ENCODE results near the gene AGPAT1.
"Not testable (repeated sequence)": the region's sequence is repeated elsewhere in the genome, so short reads cannot be mapped to it uniquely, and the experiment has no call there.

The AGPAT1 gene

GRCh38 chr6:32175711-32176475, at the start of gene AGPAT1:
TSS of gene AGPAT1 (minus strand) at chr6:32176084. CDS start at chr6:32171496, 4,588 bp downstream.
- peak; percentile 94 for DNase-seq (ENCODE audit: low read depth in 1 of 2, low spot score in 1 of 2)

GRCh38 chr6:32224696-32225095, 48.8 kb upstream of the AGPAT1 start:
- no peak for DNase-seq (ENCODE audit: low read depth in 1 of 2, low spot score in 1 of 2)

GRCh38 chr6:32223258-32224235, 47.7 kb upstream of the AGPAT1 start, which contains the start of gene NOTCH4:
TSS of gene NOTCH4 (minus strand) at chr6:32224067. CDS start at chr6:32223928, 139 bp downstream.
- no peak for DNase-seq (ENCODE audit: low read depth in 1 of 2, low spot score in 1 of 2)

- DNase-seq (ENCODE audit: low read depth in 1 of 2, low spot score in 1 of 2): no peak
Measured at GRCh38 chr6:32222333-32223230, 46.7 kb upstream of the AGPAT1 start.

GRCh38 chr6:32220021-32220420, 44.1 kb upstream of the AGPAT1 start:
- no peak for DNase-seq (ENCODE audit: low read depth in 1 of 2, low spot score in 1 of 2)

- no peak for DNase-seq (ENCODE audit: low read depth in 1 of 2, low spot score in 1 of 2)
Measured at GRCh38 chr6:32218167-32218566, 42.3 kb upstream of the AGPAT1 start.

GRCh38 chr6:32216998-32217397, 41.1 kb upstream of the AGPAT1 start:
- no peak for DNase-seq (ENCODE audit: low read depth in 1 of 2, low spot score in 1 of 2)

- DNase-seq (ENCODE audit: low read depth in 1 of 2, low spot score in 1 of 2): no peak
Measured at GRCh38 chr6:32216285-32216684, 40.4 kb upstream of the AGPAT1 start.

GRCh38 chr6:32215617-32216016, 39.7 kb upstream of the AGPAT1 start:
- DNase-seq (ENCODE audit: low read depth in 1 of 2, low spot score in 1 of 2): no peak

GRCh38 chr6:32214126-32214525, 38.2 kb upstream of the AGPAT1 start:
- DNase-seq (ENCODE audit: low read depth in 1 of 2, low spot score in 1 of 2): no peak

GRCh38 chr6:32213649-32214048, 37.8 kb upstream of the AGPAT1 start:
- no peak for DNase-seq (ENCODE audit: low read depth in 1 of 2, low spot score in 1 of 2)

GRCh38 chr6:32212076-32212760, 36.3 kb upstream of the AGPAT1 start:
- DNase-seq (ENCODE audit: low read depth in 1 of 2, low spot score in 1 of 2): no peak

- not testable (repeated sequence) for DNase-seq (ENCODE audit: low read depth in 1 of 2, low spot score in 1 of 2)
Measured at GRCh38 chr6:32211432-32211831, 35.5 kb upstream of the AGPAT1 start.

- DNase-seq (ENCODE audit: low read depth in 1 of 2, low spot score in 1 of 2): no peak
Measured at GRCh38 chr6:32210191-32210601, 34.3 kb upstream of the AGPAT1 start.

GRCh38 chr6:32208996-32209395, 33.1 kb upstream of the AGPAT1 start:
- no peak for DNase-seq (ENCODE audit: low read depth in 1 of 2, low spot score in 1 of 2)

- no peak for DNase-seq (ENCODE audit: low read depth in 1 of 2, low spot score in 1 of 2)
Measured at GRCh38 chr6:32204268-32204715, 28.4 kb upstream of the AGPAT1 start.

- DNase-seq (ENCODE audit: low read depth in 1 of 2, low spot score in 1 of 2): no peak
Measured at GRCh38 chr6:32203426-32204267, 27.8 kb upstream of the AGPAT1 start.

GRCh38 chr6:32202186-32202585, 26.3 kb upstream of the AGPAT1 start:
- DNase-seq (ENCODE audit: low read depth in 1 of 2, low spot score in 1 of 2): no peak
